Measurements from ENCODE around the gene TMEM223.

DNA sequence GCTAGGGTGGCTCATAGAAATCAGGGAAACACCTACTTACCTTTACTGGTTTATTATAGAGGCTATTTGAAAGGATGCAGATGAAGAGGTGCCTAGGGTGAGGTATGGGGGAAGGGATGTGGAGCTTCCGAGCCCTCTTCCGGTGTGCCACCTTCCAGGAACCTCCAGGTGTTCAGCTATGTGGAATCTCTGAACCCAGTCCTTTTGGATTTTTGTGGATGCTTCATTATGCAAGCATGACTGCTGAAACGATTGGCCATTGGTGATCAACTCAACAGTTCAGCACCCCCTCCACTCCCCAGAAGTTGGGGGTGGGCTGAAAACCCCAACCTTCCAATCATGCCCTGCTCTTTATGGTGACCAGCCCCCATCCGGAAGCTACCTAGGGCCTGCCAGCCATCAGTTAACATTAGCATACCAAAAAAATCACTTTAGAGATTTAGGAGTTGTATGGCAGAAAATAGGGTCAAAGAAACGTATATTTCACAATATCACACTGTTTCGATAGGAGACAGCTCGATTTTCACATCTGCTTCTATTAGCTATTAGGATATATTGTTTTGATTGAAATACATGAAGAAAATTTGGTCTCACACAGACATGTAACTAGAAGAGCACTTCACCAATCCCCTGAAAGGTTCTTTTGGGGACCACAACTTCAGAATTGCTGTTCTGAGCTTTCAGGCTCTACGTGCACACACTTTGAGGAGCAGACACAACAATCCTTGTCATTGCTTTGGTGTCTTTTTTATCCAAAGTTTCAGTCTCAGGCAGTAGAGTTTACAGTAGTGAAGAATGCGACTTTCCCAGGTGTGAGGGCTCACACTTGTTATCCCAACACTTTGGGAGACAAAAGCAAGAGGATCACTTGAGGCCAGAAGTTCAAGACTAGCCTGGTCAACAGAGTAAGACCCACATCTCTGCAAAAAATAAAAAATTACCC, 33.7 kb downstream of the TMEM223 start:
- TF ChIP-seq, protein P1, sequence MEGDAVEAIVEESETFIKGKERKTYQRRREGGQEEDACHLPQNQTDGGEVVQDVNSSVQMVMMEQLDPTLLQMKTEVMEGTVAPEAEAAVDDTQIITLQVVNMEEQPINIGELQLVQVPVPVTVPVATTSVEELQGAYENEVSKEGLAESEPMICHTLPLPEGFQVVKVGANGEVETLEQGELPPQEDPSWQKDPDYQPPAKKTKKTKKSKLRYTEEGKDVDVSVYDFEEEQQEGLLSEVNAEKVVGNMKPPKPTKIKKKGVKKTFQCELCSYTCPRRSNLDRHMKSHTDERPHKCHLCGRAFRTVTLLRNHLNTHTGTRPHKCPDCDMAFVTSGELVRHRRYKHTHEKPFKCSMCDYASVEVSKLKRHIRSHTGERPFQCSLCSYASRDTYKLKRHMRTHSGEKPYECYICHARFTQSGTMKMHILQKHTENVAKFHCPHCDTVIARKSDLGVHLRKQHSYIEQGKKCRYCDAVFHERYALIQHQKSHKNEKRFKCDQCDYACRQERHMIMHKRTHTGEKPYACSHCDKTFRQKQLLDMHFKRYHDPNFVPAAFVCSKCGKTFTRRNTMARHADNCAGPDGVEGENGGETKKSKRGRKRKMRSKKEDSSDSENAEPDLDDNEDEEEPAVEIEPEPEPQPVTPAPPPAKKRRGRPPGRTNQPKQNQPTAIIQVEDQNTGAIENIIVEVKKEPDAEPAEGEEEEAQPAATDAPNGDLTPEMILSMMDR (conservative IDR thresholded peaks at IDR 0.05 in 1 of 2, IDR thresholded peaks at IDR 0.05 in 1 of 2; ENCODE audit: extremely low read depth in 1 of 2, insufficient read depth in 1 of 2, low read depth in 1 of 2, low read length in 2 of 2): no peak
- no peak for TF ChIP-seq EZH2 (IDR thresholded peaks at IDR 0.05; ENCODE audit: borderline replicate concordance, low read length)
